ENCODE results near the gene MYL11. TPM values are rescaled to one million over a fixed set of nuclear protein-coding genes. Genes with fewer than 3 reads are reported as not detected.

Gene MYL11
- total RNA-seq, 1 donor from 2014 or later: not detected

GRCh38 chr16:30370456-30371247, 4.0 kb upstream of the MYL11 start, which contains the start of gene TBC1D10B:
TBC1D10B (minus strand) TSS chr16:30370494; CDS start chr16:30370183, 311 bp downstream.
- peak; percentile 100 for DNase-seq (ENCODE audit: low spot score)

GRCh38 chr16:30371248-30371816, 3.3 kb upstream of the MYL11 start:
- DNase-seq (ENCODE audit: low spot score): no peak

- no peak for DNase-seq (ENCODE audit: low spot score)
These were observed 2.4 kb upstream of the MYL11 start for GRCh38 chr16:30372038-30372712.

- DNase-seq (ENCODE audit: low spot score): no peak
These were observed 1.9 kb upstream of the MYL11 start for GRCh38 chr16:30372725-30373124.

GRCh38 chr16:30375864-30376263, 1.3 kb downstream of the MYL11 start:
- no peak for DNase-seq (ENCODE audit: low spot score)

- peak; percentile 65 for DNase-seq (ENCODE audit: low spot score)
These were observed 1.9 kb downstream of the MYL11 start for GRCh38 chr16:30376461-30376902.

- no peak for DNase-seq (ENCODE audit: low spot score)
These were observed 2.6 kb downstream of the MYL11 start for GRCh38 chr16:30377050-30377811.

GRCh38 chr16:30377812-30378235, 3.2 kb downstream of the MYL11 start:
- DNase-seq (ENCODE audit: low spot score): peak; percentile 92

GRCh38 chr16:30378236-30379157, 3.9 kb downstream of the MYL11 start:
- peak; percentile 99 for DNase-seq (ENCODE audit: low spot score)

GRCh38 chr16:30379158-30379783, 4.7 kb downstream of the MYL11 start:
- no peak for DNase-seq (ENCODE audit: low spot score)

GRCh38 chr16:30380072-30380802, 5.6 kb downstream of the MYL11 start:
- DNase-seq (ENCODE audit: low spot score): no peak

- no peak for DNase-seq (ENCODE audit: low spot score)
These were observed 6.2 kb downstream of the MYL11 start for GRCh38 chr16:30380803-30381208.

- no peak for DNase-seq (ENCODE audit: low spot score)
These were observed 6.9 kb downstream of the MYL11 start for GRCh38 chr16:30381291-30382041.

- no peak for DNase-seq (ENCODE audit: low spot score)
These were observed 7.7 kb downstream of the MYL11 start, which contains the start of gene SEPTIN1 for GRCh38 chr16:30382111-30382881. SEPTIN1 (minus strand) TSS chr16:30382561; CDS start chr16:30382542, 19 bp downstream.

GRCh38 chr16:30383521-30383920, 8.9 kb downstream of the MYL11 start:
- DNase-seq (ENCODE audit: low spot score): peak; percentile 61

GRCh38 chr16:30394592-30395154, 20.1 kb downstream of the MYL11 start:
- no peak for DNase-seq (ENCODE audit: low spot score)

Data from umbilical cord (tissue), 2 donors.